GM12865 (cell line): ENCODE results near the gene EDNRA.

Experiments
- DNase-seq: peaks from one replicate; pipeline ENCODE4 v3.0.0; 2010; ENCODE audit warnings: low read depth
- H3K4me3 ChIP-seq: 2 replicates; pipeline ENCODE4 v1.5.1; 2011; ENCODE audit warnings: mild to moderate bottlenecking, low read depth, low read length, control low read depth
- TF ChIP-seq, protein P1 (sequence below): IDR thresholded peaks from 2 replicates; pipeline ENCODE4 v1.5.1; 2011; ENCODE audit warnings: low read length, control low read depth, low read depth, inconsistent platforms; ENCODE audit not compliant: insufficient read depth; ENCODE audit errors: missing control alignments

Gene EDNRA

GRCh38 chr4:147482281-147482680 is 1.4 kb downstream of the EDNRA start:
- no peak overlapping the region for H3K4me3 ChIP-seq
- TF ChIP-seq, protein P1, sequence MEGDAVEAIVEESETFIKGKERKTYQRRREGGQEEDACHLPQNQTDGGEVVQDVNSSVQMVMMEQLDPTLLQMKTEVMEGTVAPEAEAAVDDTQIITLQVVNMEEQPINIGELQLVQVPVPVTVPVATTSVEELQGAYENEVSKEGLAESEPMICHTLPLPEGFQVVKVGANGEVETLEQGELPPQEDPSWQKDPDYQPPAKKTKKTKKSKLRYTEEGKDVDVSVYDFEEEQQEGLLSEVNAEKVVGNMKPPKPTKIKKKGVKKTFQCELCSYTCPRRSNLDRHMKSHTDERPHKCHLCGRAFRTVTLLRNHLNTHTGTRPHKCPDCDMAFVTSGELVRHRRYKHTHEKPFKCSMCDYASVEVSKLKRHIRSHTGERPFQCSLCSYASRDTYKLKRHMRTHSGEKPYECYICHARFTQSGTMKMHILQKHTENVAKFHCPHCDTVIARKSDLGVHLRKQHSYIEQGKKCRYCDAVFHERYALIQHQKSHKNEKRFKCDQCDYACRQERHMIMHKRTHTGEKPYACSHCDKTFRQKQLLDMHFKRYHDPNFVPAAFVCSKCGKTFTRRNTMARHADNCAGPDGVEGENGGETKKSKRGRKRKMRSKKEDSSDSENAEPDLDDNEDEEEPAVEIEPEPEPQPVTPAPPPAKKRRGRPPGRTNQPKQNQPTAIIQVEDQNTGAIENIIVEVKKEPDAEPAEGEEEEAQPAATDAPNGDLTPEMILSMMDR, result no peak
- peak; percentile 18 for DNase-seq

GRCh38 chr4:147485167-147485566 is 4.3 kb downstream of the EDNRA start:
- TF ChIP-seq, protein P1, result no peak
- DNase-seq, result no peak
- no peak overlapping the region for H3K4me3 ChIP-seq

DNA sequence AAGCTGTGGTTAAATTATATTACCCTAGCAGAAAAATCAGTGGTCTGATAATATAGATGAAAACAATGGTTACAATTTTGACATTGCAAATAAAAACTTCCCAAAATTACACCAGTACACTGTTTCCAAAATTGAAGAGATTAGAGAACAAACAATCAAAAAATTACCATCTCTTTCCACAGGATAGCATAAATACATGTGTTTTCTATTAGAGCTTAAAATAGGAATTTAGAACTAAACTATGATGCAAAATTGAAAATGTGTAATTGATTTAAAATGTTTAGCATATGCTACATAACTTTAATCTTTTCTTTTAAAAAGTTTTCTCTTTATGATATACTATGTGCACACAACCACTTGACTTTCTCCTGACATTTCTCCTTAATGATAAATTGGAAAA is 6.7 kb downstream of the EDNRA start:
- no peak overlapping the region for H3K4me3 ChIP-seq
- DNase-seq, result no peak
- TF ChIP-seq, protein P1, result no peak

- TF ChIP-seq, protein P1, result no peak
- H3K4me3 ChIP-seq, result no peak overlapping the region
- no peak for DNase-seq
These were observed 7.7 kb downstream of the EDNRA start for GRCh38 chr4:147488556-147488955.

- DNase-seq, result no peak
These were observed 10.2 kb downstream of the EDNRA start for GRCh38 chr4:147491086-147491485.

GRCh38 chr4:147492306-147492705 is 11.4 kb downstream of the EDNRA start:
- no peak for DNase-seq
- TF ChIP-seq, protein P1, result no peak
- H3K4me3 ChIP-seq, result no peak overlapping the region

More at GRCh38 chr4:147491086-147491485, 10.2 kb downstream of the EDNRA start:
- H3K4me3 ChIP-seq, result no peak overlapping the region
- TF ChIP-seq, protein P1, result no peak

DNA sequence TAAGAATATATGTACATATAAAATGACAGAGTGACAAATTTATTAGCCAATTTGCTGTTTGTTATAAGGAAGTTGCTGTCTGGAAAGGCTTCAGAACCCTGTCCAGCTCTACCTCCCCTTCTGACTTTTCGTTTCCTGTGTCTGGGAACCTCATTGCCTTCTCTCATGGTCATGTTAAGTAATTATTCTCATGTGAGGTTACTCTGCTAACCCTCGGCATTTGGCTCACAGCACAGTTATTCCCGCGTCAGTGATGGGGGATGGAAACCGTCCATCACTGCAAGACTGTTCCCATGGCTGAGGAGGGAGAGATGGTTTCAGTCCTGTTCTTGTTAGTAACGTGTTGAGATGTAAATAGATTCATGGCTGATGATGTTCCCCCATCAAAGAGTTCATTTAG is 11.9 kb downstream of the EDNRA start:
- no peak overlapping the region for H3K4me3 ChIP-seq
- peak; percentile 77 for DNase-seq
- TF ChIP-seq, protein P1, result no peak
